Activated CD4-positive, alpha-beta T cell treated with anti-CD3 and anti-CD28 coated beads, Interleukin-2, amount 10 ng/mL, durations not matched to agents 24 days and 14 days (primary cell): ENCODE measurements around the gene ZCCHC14. TPM values are rescaled to one million over a fixed set of nuclear protein-coding genes. Genes with fewer than 3 reads are reported as not detected.

Source experiments
- DNase-seq: peaks from one replicate; pipeline ENCODE4 v3.0.0; 2022
- H3K27ac Mint-ChIP-seq: one replicate; pipeline ENCODE4 v1.8.0; 2022; ENCODE audit warnings: mild to moderate bottlenecking, mixed read lengths
- H3K27me3 Mint-ChIP-seq: one replicate; pipeline ENCODE4 v1.8.0; 2022; ENCODE audit warnings: mixed read lengths
- H3K36me3 Mint-ChIP-seq: one replicate; pipeline ENCODE4 v1.8.0; 2022; ENCODE audit warnings: low read depth, mild to moderate bottlenecking, mixed read lengths
- H3K4me1 Mint-ChIP-seq: one replicate; pipeline ENCODE4 v1.8.0; 2021; ENCODE audit warnings: mixed read lengths
- H3K4me3 Mint-ChIP-seq: one replicate; pipeline ENCODE4 v1.8.0; 2022; ENCODE audit warnings: mild to moderate bottlenecking, moderate library complexity, mixed read lengths
- H3K9me3 Mint-ChIP-seq: one replicate; pipeline ENCODE4 v1.8.0; 2021; ENCODE audit warnings: mixed read lengths
- intact Hi-C: fragments of 100-400 bp; cut with micrococcal nuclease; formaldehyde crosslinking; loops from one replicate; pipeline ENCODE4 v1.15.1; 2023
- total RNA-seq: library from RNA; stranded (reverse); gene quantifications from 2 replicates; pipeline ENCODE4 v1.2.3, GENCODE V29; 2022

ZCCHC14 gene
- total RNA-seq, 1 donor from 2014 or later: 12.0 TPM

GRCh38 chr16:87471278-87472141, 21.3 kb downstream of the ZCCHC14 start:
- DNase-seq: no peak
- Mint-ChIP-seq H3K4me1 (no peaks in the 10 kb centered on the region), H3K27me3 (peaks cover 2% of the 10 kb centered on the region), H3K4me3 (no peak overlapping the region), H3K9me3 (no peaks in the 10 kb centered on the region), H3K27ac (no peak overlapping the region), H3K36me3 (no peaks in the 10 kb centered on the region)
- intact Hi-C loops: no loop called here

- Mint-ChIP-seq H3K4me3 (no peak overlapping the region), H3K27me3 (no peaks in the 10 kb centered on the region), H3K36me3 (no peaks in the 10 kb centered on the region), H3K4me1 (peaks cover under 1% of the 10 kb centered on the region), H3K9me3 (no peaks in the 10 kb centered on the region), H3K27ac (no peak overlapping the region)
- intact Hi-C loops: no loop called here
- no peak for DNase-seq
Observed at GRCh38 chr16:87470332-87470731, 22.5 kb downstream of the ZCCHC14 start.

- intact Hi-C loops: no loop called here
- H3K9me3 Mint-ChIP-seq: no peaks in the 10 kb centered on the region
- H3K27me3 Mint-ChIP-seq: peaks cover 2% of the 10 kb centered on the region
- no peaks in the 10 kb centered on the region for H3K36me3 Mint-ChIP-seq
- peaks cover 12% of the 10 kb centered on the region for H3K4me1 Mint-ChIP-seq
- no peak overlapping the region for H3K27ac Mint-ChIP-seq
- H3K4me3 Mint-ChIP-seq: no peak overlapping the region
- DNase-seq: no peak
Observed at GRCh38 chr16:87469169-87469568, 23.7 kb downstream of the ZCCHC14 start.

GRCh38 chr16:87468550-87468949, 24.3 kb downstream of the ZCCHC14 start:
- Mint-ChIP-seq H3K9me3 (no peaks in the 10 kb centered on the region), H3K27ac (no peak overlapping the region), H3K4me1 (peaks cover 17% of the 10 kb centered on the region), H3K36me3 (no peaks in the 10 kb centered on the region), H3K27me3 (peaks cover 2% of the 10 kb centered on the region), H3K4me3 (no peak overlapping the region)
- DNase-seq: no peak
- intact Hi-C loops: no loop called here

GRCh38 chr16:87466975-87467501, 25.8 kb downstream of the ZCCHC14 start:
- no peak overlapping the region for H3K27ac Mint-ChIP-seq
- intact Hi-C loops: no loop called here
- no peaks in the 10 kb centered on the region for H3K9me3 Mint-ChIP-seq

GRCh38 chr16:87465879-87466278, 26.9 kb downstream of the ZCCHC14 start:
- H3K36me3 Mint-ChIP-seq: no peaks in the 10 kb centered on the region
- no peak for DNase-seq
- H3K27me3 Mint-ChIP-seq: peaks cover 2% of the 10 kb centered on the region
- intact Hi-C loops: loop anchor here (2.0 kb wide), 1 partner anchor 19 kb away; no protein-coding TSS in a partner anchor
- H3K4me1 Mint-ChIP-seq: peaks cover 24% of the 10 kb centered on the region
- no peaks in the 10 kb centered on the region for H3K9me3 Mint-ChIP-seq
- H3K27ac Mint-ChIP-seq: no peak overlapping the region
- no peak overlapping the region for H3K4me3 Mint-ChIP-seq

More at GRCh38 chr16:87466975-87467501, 25.8 kb downstream of the ZCCHC14 start:
- H3K27me3 Mint-ChIP-seq: peaks cover 2% of the 10 kb centered on the region
- H3K36me3 Mint-ChIP-seq: no peaks in the 10 kb centered on the region
- peaks cover 20% of the 10 kb centered on the region for H3K4me1 Mint-ChIP-seq
- no peak for DNase-seq
- no peak overlapping the region for H3K4me3 Mint-ChIP-seq

GRCh38 chr16:87465306-87465705, 27.5 kb downstream of the ZCCHC14 start:
- no peaks in the 10 kb centered on the region for H3K36me3 Mint-ChIP-seq
- no peak for DNase-seq
- peaks cover 2% of the 10 kb centered on the region for H3K27me3 Mint-ChIP-seq
- intact Hi-C loops: loop anchor here (2.0 kb wide), 1 partner anchor 19 kb away; no protein-coding TSS in a partner anchor
- peaks cover 26% of the 10 kb centered on the region for H3K4me1 Mint-ChIP-seq
- no peaks in the 10 kb centered on the region for H3K9me3 Mint-ChIP-seq
- H3K4me3 Mint-ChIP-seq: peak overlapping the region; percentile 83
- peak overlapping the region; percentile 88 for H3K27ac Mint-ChIP-seq

- peaks cover 2% of the 10 kb centered on the region for H3K27me3 Mint-ChIP-seq
- H3K36me3 Mint-ChIP-seq: peaks cover 2% of the 10 kb centered on the region
- H3K4me3 Mint-ChIP-seq: peak overlapping the region; percentile 83
- H3K9me3 Mint-ChIP-seq: no peaks in the 10 kb centered on the region
- intact Hi-C loops: loop anchor here (2.0 to 5.0 kb wide), 2 partner anchors 20 to 33 kb away; no protein-coding TSS in a partner anchor
- H3K27ac Mint-ChIP-seq: peak overlapping the region; percentile 88
- DNase-seq: peak; percentile 75
- H3K4me1 Mint-ChIP-seq: peaks cover 26% of the 10 kb centered on the region
Observed at GRCh38 chr16:87464691-87465300, 28.0 kb downstream of the ZCCHC14 start.

- Mint-ChIP-seq H3K27ac (peak overlapping the region; percentile 88), H3K9me3 (no peaks in the 10 kb centered on the region), H3K27me3 (peaks cover 2% of the 10 kb centered on the region), H3K4me1 (peaks cover 26% of the 10 kb centered on the region), H3K4me3 (peak overlapping the region; percentile 83), H3K36me3 (peaks cover 2% of the 10 kb centered on the region)
- peak; percentile 80 for DNase-seq
- intact Hi-C loops: loop anchor here (2.0 to 5.0 kb wide), 2 partner anchors 21 to 33 kb away; no protein-coding TSS in a partner anchor
Observed at GRCh38 chr16:87463722-87464690, 28.8 kb downstream of the ZCCHC14 start.

- Mint-ChIP-seq H3K27me3 (peaks cover 2% of the 10 kb centered on the region), H3K36me3 (peaks cover 7% of the 10 kb centered on the region), H3K27ac (no peak overlapping the region), H3K4me1 (peaks cover 36% of the 10 kb centered on the region), H3K4me3 (no peak overlapping the region), H3K9me3 (no peaks in the 10 kb centered on the region)
- DNase-seq: peak; percentile 63
- intact Hi-C loops: loop anchor here (5.0 kb wide), 1 partner anchor 36 kb away; no protein-coding TSS in a partner anchor
Observed at GRCh38 chr16:87461466-87461991, 31.3 kb downstream of the ZCCHC14 start.

- intact Hi-C loops: loop anchor here (5.0 kb wide), 1 partner anchor 36 kb away; no protein-coding TSS in a partner anchor
- H3K27me3 Mint-ChIP-seq: peaks cover 2% of the 10 kb centered on the region
- peaks cover 36% of the 10 kb centered on the region for H3K4me1 Mint-ChIP-seq
- no peak for DNase-seq
- H3K36me3 Mint-ChIP-seq: peaks cover 7% of the 10 kb centered on the region
- no peak overlapping the region for H3K4me3 Mint-ChIP-seq
- H3K27ac Mint-ChIP-seq: no peak overlapping the region
- H3K9me3 Mint-ChIP-seq: no peaks in the 10 kb centered on the region
Observed at GRCh38 chr16:87460936-87461335, 31.9 kb downstream of the ZCCHC14 start.

GRCh38 chr16:87459833-87460232, 33.0 kb downstream of the ZCCHC14 start:
- intact Hi-C loops: loop anchor here (5.0 kb wide), 1 partner anchor 37 kb away; no protein-coding TSS in a partner anchor
- H3K27me3 Mint-ChIP-seq: peaks cover 2% of the 10 kb centered on the region
- H3K4me3 Mint-ChIP-seq: no peak overlapping the region
- no peaks in the 10 kb centered on the region for H3K9me3 Mint-ChIP-seq
- no peak overlapping the region for H3K27ac Mint-ChIP-seq
- H3K4me1 Mint-ChIP-seq: peaks cover 31% of the 10 kb centered on the region
- H3K36me3 Mint-ChIP-seq: peaks cover 7% of the 10 kb centered on the region
- DNase-seq: no peak

GRCh38 chr16:87459027-87459426, 33.8 kb downstream of the ZCCHC14 start:
- H3K27me3 Mint-ChIP-seq: no peaks in the 10 kb centered on the region
- intact Hi-C loops: no loop called here
- no peak overlapping the region for H3K4me3 Mint-ChIP-seq
- H3K9me3 Mint-ChIP-seq: no peaks in the 10 kb centered on the region
- no peak overlapping the region for H3K27ac Mint-ChIP-seq
- no peak for DNase-seq
- H3K36me3 Mint-ChIP-seq: peaks cover 7% of the 10 kb centered on the region
- H3K4me1 Mint-ChIP-seq: peaks cover 25% of the 10 kb centered on the region
